GM19324 (cell line): Measurements from ENCODE around the gene ARHGAP21.
A peak's percentile ranks its signal among the peaks of the same experiment; 100 is the strongest.
"Not testable (repeated sequence)": the region's sequence is repeated elsewhere in the genome, so short reads cannot be mapped to it uniquely, and the experiment has no call there.

ENCODE experiments used
- ATAC-seq: cut with Tn5 transposase; IDR thresholded peaks from one replicate; pipeline ENCODE4 v1.9.1; 2021; ENCODE audit warnings: mild to moderate bottlenecking, moderate library complexity; ENCODE audit not compliant: unreplicated experiment, low FRiP score

The ARHGAP21 gene

DNA sequence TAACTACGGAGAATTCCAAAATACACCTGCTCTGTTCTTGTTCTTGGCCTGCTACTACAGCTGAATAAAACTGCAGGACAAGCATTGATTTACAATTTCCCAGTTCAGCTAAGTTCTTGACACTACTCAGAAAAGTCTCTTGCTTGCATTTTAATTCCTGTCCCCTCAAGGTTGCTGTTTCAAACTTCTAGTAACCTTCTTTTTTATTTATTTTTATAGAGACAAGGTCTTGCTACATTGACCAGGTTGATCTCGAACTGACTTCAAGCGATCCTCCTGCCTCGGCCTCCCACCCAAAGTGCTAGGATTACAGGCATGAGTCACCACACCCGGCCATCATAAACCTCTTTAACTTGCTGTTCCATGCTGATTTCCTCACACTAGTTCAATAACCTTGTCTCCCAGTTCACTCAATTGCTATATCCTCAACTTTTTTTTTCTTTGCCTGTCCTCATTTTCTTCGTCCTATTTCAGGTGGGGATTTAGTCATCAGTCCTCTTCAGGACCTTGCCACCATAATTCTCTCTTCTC is 79.9 kb downstream of the ARHGAP21 start:
- ATAC-seq: no peak

GRCh38 chr10:24642921-24643678 is 80.6 kb downstream of the ARHGAP21 start:
- ATAC-seq: peak; percentile 74

GRCh38 chr10:24639124-24639523 is 84.6 kb downstream of the ARHGAP21 start:
- ATAC-seq: no peak

DNA sequence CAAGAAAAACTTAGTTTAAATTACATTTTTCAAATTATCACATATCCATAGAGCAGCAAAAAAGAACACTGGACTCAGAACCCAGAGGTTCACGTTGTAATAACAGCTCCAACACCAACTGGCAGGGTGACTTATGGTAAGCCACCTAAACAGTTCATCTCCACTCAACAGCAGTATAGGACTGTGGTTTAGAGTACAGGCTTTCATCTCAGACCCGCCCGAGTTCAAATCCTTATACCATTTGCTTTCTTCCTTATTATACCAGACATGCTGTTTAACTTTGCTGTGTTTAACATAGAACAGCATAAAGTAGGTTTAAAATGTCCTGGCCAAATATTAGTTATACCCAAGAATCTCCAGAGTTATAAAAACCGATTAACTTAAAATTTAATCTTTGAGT is 97.9 kb downstream of the ARHGAP21 start:
- ATAC-seq: no peak

DNA sequence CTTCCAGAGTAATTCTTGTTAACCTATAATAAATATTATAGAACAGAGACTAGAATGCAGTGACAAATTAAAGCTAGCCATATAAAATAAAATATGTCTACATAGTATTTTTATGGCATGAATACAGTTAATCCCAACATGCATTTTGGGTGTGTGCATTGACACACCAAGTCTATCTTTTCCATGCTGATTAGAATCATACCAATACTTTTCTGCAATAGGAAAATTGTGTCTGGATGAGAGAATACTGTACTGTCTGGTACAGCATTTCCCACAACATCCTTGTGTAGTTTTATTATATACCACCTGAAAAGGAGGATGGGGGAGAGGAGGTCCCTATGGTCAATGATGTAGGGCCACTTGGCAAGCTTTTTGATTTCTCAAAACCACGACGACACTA is 100.3 kb downstream of the ARHGAP21 start:
- ATAC-seq: no peak

DNA sequence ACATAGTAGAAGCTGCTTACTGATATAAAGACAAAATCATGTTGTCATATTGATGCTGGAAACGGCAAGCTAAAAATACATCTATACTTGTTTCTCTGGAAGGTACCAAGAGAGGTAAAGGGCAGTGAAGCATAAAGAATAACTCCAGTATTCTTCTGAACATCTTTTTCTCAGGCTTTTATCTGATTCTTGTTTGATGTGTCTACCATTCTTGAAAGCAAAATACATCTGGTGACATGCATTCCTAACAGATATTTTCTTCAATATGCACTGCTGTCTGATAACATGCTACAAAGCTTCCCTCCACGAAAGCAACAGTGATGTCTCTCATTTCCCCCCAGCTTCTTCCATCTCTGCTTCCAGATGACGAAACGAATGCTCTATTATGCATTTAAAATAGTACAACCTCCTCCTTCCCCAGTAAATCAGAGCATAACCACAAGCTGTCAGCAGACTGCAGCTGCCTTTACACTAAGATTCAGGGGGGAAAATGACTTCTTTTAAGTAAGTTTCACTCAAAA is 100.8 kb downstream of the ARHGAP21 start:
- no peak for ATAC-seq

DNA sequence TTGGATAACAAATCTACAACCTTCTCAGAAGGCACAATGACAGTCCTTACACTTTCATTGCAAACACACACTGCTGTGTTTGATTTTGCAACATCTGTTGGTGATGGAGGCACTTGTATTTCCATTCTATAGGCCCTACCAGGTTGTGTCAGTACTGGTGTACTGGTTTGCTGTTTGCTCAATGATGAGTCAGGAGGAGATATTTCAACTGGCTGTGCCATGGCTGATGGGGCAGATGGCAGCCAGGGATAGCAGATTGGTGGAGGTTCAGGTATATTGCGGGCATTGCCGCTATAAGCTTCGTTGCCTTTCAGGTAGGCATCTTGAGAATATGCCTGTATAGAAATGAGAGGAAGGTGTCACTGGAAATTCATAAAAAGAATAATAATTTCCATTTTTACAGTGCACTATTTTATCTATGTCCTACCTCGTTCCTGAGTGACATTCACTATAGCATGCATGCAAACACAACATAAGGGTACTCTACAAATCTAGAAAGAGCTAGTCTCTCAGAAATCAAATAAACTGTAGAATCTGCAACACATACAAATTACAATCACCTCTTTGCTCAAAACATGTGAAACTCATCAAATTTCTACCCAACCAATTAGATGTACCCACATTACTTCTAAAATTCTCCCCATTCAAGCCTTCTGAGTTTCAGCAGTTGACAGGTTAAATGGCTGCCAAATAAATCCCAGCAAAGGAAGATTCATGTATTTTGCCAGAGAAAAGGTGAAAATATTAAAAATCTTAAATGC is 102.5 kb downstream of the ARHGAP21 start:
- ATAC-seq: not testable (repeated sequence)

DNA sequence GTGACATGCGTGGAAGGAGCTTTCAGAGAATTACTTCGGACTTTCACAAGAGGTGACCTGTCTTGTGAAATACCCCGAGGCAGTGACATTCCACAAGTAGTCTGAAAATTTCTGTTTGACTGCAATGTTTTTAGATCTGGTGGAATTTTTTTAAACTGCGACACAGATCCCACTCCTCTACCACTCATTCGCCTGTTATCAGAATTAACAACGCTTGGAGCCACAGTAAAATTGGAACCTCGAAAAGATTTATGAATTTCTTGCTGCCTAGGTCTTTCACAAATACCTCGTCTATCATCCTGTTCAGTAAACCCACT is 103.7 kb downstream of the ARHGAP21 start:
- ATAC-seq: not testable (repeated sequence)

- not testable (repeated sequence) for ATAC-seq
These were observed 104.2 kb downstream of the ARHGAP21 start for GRCh38 chr10:24619291-24619993.

GRCh38 chr10:24618401-24618800 is 105.3 kb downstream of the ARHGAP21 start:
- no peak for ATAC-seq

GRCh38 chr10:24617771-24618396 is 105.8 kb downstream of the ARHGAP21 start:
- ATAC-seq: no peak

DNA sequence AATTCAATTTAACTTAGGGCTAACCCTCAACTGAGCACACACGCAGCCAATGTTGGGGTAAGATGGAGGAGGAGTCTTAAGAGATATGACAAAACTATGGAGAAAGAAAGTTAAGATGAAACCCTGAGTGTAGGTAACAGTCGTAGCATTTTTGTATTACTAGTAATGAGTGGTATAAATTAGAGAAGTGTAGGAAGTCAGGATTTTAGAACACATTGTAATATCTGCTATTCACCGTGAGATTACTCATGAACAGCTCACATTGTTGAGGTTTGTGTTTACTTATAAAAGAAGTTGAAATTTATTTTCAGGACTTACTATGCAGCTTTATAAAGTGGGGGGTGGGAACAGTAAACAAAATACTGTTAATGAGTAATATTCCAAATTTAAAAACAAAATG is 107.2 kb downstream of the ARHGAP21 start:
- ATAC-seq: no peak

GRCh38 chr10:24606021-24606420 is 117.7 kb downstream of the ARHGAP21 start:
- no peak for ATAC-seq

DNA sequence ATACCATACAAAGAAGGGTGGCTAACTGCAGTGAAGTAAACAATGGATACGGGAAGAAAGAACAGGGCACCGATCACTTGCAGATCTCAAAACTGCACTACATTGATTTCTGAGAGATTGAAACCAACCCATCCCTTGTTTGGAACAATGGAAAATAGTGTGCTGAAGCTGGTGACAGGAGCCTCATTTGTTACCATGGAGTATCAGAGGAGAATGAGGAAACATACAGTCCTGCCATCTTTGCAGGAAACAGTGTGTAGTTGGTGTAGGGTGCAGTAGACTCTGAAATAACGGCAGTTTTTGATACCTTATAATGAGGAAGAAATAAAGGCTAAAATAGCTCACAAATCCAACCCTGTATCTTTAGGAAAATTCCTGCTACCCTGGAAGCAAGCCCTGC is 118.5 kb downstream of the ARHGAP21 start:
- ATAC-seq: no peak

- ATAC-seq: no peak
These were observed 120.4 kb downstream of the ARHGAP21 start for GRCh38 chr10:24603333-24603732.

DNA sequence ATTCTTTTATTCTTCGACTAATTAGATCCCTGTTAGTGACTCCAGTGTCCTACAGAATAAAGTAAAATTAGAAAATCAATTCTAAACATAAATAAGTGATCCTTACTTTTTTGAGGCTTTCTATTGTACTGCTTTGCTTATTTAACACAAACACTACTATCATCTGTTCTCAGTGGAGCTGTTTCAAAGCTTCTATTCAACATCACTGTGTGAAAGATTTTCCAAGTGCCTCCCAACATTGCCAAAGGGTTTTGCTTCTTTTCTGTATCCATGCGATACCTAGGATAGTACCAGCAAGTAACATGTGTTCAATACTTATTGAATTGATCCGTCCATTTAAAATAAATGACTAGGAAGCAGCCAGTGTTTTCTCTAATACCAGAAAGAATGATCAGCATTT is 125.7 kb downstream of the ARHGAP21 start:
- ATAC-seq: no peak

DNA sequence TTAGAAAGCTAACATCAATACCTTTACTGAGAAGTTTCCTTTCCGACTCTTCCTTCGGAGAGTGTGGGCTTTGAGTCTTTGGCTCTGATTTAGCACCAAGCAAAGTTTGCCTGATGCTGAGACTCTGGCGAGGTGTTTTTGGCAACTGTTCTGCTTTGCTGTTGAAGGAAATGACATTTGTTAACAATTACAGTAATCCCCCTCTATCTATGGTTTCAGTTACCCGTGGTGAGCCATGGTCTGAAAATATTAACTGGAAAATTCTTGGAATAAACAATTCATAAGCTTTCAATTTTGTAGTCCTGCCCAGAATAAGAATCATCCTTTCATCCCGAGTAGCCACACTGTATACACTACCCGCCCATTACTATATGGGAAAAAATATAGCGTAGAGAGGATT is 126.3 kb downstream of the ARHGAP21 start:
- ATAC-seq: no peak

- no peak for ATAC-seq
These were observed 127.3 kb downstream of the ARHGAP21 start for GRCh38 chr10:24596217-24596930.

GRCh38 chr10:24590697-24591457 is 132.8 kb downstream of the ARHGAP21 start:
- ATAC-seq: no peak
